H1 (cell line): ENCODE measurements around the gene SEC24C. TPM values are rescaled to one million over a fixed set of nuclear protein-coding genes. Genes with fewer than 3 reads are reported as not detected.

Source experiments
- CREB1 ChIP-seq: IDR thresholded peaks from 2 replicates; pipeline ENCODE4 v1.6.1; 2012; ENCODE audit warnings: inconsistent platforms
- EZH2 ChIP-seq: fragments of 200-600 bp; sonication (generic); IDR thresholded peaks from 2 replicates; pipeline ENCODE4 v1.7.1; 2012; ENCODE audit warnings: low read depth, mild to moderate bottlenecking, moderate library complexity, low read length, inconsistent platforms; ENCODE audit not compliant: severe bottlenecking
- GTF2F1 ChIP-seq: IDR thresholded peaks from 2 replicates; pipeline ENCODE4 v1.6.1; 2012; ENCODE audit warnings: low read depth, low read length, improper control_type of control experiment, borderline replicate concordance
- NANOG ChIP-seq: IDR thresholded peaks from 2 replicates; pipeline ENCODE4 v1.6.1; 2011; ENCODE audit warnings: low read length, low read depth, mild to moderate bottlenecking, inconsistent platforms; ENCODE audit not compliant: insufficient read depth, poor library complexity, severe bottlenecking
- RAD21 ChIP-seq, 2 experiments: IDR thresholded peaks in 1 of 2; conservative IDR thresholded peaks in 1 of 2; 2 replicates each; pipeline ENCODE4 v1.6.1; 2011; ENCODE audit warnings: low read depth in 2 of 2, low read length in 2 of 2, improper control_type of control experiment in 1 of 2, inconsistent platforms in 1 of 2, mild to moderate bottlenecking in 1 of 2, moderate library complexity in 1 of 2
- RFX5 ChIP-seq: IDR thresholded peaks from 2 replicates; pipeline ENCODE4 v1.6.1; 2011; ENCODE audit warnings: low read depth, low read length, improper control_type of control experiment, borderline replicate concordance
- TAF7 ChIP-seq: optimal IDR thresholded peaks from 2 replicates; pipeline ENCODE3; 2011; ENCODE audit warnings: low read depth, mild to moderate bottlenecking, inconsistent platforms, low read length, moderate library complexity, borderline replicate concordance
- TBP ChIP-seq: IDR thresholded peaks from 2 replicates; pipeline ENCODE4 v1.6.1; 2011; ENCODE audit warnings: low read depth, low read length, improper control_type of control experiment
- polyA plus RNA-seq, 7 experiments: library from polyadenylated mRNA; depleted of rRNA in 3 of 7; stranded (reverse) in 5 of 7; unstranded in 2 of 7; fragments of >200 nt in 5 of 7; fragments of 200-250 nt in 2 of 7; gene quantifications; 1 replicate in 5 of 7; 2 replicates in 1 of 7; 4 replicates in 1 of 7; pipeline versions ENCODE4 v1.2.1 to v1.2.3, GENCODE V29; 2011 to 2013; ENCODE audit warnings: missing spikeins in 2 of 7, mixed read lengths in 2 of 7
- total RNA-seq: library from RNA; stranded (reverse); fragmentation: NEBNext Ultra II Directional; extraction: Animal tissue kit (Norgen Biotek cat#: 25700); gene quantifications from 2 replicates; pipeline ENCODE4 v1.2.1, GENCODE V29; 2021
- TF ChIP-seq, protein P1 (sequence below): fragments of 300-600 bp; sonication (generic); IDR thresholded peaks from 2 replicates; pipeline ENCODE4 v1.7.1; 2012; ENCODE audit warnings: low read length, moderate library complexity, mild to moderate bottlenecking, inconsistent platforms; ENCODE audit not compliant: insufficient replicate concordance

The SEC24C gene
- total and polyA plus RNA-seq, 2 of the 8 experiments (the other 6 are each of a cell fraction or from before 2014, with no cell fraction given), result 63.2 to 67.4 TPM

DNA sequence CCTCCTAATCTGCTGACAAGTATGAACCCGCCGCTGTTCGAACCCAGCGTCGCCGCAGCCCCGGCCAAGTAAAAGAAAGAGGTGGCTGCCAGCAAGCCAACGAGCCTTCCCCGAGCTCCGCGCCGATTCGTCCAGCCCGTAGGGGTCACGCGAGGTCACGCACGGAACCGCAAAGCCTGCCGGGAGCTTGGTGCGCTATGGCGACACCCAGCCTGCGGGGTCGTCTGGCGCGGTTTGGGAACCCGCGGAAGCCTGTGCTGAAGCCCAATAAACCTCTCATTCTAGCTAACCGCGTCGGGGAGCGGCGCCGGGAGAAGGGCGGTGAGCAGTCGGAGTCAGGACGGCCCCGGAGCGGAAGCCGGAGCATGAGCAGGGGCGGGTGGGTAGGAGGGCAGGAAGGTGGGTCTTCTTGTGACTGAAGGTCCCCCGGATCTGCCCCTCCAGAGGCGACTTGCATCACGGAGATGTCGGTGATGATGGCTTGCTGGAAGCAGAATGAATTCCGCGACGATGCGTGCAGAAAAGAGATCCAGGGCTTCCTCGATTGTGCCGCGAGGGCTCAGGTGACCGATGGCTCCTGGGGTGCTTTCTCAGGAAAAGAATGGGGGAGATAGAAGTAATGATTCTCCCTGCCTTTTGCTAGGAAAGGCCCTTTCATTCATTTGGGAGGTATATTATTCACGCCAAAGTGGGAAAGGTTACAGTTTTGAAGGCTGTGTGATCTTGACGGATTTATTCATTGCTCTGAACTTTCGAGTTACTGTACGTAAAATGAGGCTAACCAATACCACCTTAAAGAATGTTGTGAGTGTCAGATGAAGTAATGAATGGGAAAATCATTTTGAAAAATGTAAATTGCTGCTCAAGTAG lies 37.9 kb downstream of the SEC24C start, which contains the start of gene CHCHD1 (continued):
- TF ChIP-seq, protein P1, sequence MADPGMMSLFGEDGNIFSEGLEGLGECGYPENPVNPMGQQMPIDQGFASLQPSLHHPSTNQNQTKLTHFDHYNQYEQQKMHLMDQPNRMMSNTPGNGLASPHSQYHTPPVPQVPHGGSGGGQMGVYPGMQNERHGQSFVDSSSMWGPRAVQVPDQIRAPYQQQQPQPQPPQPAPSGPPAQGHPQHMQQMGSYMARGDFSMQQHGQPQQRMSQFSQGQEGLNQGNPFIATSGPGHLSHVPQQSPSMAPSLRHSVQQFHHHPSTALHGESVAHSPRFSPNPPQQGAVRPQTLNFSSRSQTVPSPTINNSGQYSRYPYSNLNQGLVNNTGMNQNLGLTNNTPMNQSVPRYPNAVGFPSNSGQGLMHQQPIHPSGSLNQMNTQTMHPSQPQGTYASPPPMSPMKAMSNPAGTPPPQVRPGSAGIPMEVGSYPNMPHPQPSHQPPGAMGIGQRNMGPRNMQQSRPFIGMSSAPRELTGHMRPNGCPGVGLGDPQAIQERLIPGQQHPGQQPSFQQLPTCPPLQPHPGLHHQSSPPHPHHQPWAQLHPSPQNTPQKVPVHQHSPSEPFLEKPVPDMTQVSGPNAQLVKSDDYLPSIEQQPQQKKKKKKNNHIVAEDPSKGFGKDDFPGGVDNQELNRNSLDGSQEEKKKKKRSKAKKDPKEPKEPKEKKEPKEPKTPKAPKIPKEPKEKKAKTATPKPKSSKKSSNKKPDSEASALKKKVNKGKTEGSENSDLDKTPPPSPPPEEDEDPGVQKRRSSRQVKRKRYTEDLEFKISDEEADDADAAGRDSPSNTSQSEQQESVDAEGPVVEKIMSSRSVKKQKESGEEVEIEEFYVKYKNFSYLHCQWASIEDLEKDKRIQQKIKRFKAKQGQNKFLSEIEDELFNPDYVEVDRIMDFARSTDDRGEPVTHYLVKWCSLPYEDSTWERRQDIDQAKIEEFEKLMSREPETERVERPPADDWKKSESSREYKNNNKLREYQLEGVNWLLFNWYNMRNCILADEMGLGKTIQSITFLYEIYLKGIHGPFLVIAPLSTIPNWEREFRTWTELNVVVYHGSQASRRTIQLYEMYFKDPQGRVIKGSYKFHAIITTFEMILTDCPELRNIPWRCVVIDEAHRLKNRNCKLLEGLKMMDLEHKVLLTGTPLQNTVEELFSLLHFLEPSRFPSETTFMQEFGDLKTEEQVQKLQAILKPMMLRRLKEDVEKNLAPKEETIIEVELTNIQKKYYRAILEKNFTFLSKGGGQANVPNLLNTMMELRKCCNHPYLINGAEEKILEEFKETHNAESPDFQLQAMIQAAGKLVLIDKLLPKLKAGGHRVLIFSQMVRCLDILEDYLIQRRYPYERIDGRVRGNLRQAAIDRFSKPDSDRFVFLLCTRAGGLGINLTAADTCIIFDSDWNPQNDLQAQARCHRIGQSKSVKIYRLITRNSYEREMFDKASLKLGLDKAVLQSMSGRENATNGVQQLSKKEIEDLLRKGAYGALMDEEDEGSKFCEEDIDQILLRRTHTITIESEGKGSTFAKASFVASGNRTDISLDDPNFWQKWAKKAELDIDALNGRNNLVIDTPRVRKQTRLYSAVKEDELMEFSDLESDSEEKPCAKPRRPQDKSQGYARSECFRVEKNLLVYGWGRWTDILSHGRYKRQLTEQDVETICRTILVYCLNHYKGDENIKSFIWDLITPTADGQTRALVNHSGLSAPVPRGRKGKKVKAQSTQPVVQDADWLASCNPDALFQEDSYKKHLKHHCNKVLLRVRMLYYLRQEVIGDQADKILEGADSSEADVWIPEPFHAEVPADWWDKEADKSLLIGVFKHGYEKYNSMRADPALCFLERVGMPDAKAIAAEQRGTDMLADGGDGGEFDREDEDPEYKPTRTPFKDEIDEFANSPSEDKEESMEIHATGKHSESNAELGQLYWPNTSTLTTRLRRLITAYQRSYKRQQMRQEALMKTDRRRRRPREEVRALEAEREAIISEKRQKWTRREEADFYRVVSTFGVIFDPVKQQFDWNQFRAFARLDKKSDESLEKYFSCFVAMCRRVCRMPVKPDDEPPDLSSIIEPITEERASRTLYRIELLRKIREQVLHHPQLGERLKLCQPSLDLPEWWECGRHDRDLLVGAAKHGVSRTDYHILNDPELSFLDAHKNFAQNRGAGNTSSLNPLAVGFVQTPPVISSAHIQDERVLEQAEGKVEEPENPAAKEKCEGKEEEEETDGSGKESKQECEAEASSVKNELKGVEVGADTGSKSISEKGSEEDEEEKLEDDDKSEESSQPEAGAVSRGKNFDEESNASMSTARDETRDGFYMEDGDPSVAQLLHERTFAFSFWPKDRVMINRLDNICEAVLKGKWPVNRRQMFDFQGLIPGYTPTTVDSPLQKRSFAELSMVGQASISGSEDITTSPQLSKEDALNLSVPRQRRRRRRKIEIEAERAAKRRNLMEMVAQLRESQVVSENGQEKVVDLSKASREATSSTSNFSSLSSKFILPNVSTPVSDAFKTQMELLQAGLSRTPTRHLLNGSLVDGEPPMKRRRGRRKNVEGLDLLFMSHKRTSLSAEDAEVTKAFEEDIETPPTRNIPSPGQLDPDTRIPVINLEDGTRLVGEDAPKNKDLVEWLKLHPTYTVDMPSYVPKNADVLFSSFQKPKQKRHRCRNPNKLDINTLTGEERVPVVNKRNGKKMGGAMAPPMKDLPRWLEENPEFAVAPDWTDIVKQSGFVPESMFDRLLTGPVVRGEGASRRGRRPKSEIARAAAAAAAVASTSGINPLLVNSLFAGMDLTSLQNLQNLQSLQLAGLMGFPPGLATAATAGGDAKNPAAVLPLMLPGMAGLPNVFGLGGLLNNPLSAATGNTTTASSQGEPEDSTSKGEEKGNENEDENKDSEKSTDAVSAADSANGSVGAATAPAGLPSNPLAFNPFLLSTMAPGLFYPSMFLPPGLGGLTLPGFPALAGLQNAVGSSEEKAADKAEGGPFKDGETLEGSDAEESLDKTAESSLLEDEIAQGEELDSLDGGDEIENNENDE, result no peak
- peak; percentile 78 for TF ChIP-seq TAF7
- TF ChIP-seq TBP, result peak; percentile 83
- TF ChIP-seq GTF2F1, result peak; percentile 25; the same call in 1 of the 2 replicates
- TF ChIP-seq CREB1, result peak; percentile 31; the same call in 1 of the 2 replicates
- no peak for TF ChIP-seq EZH2
- no peak for TF ChIP-seq NANOG
- no peak for TF ChIP-seq RFX5
- TF ChIP-seq RAD21 (IDR thresholded peaks at IDR 0.05 in 1 of 2, conservative IDR thresholded peaks at IDR 0.05 in 1 of 2; ENCODE audit: low read depth in 2 of 2, low read length in 2 of 2), result no peak
